Activated T-cell treated with anti-CD3 and anti-CD28 coated beads for 48 hours (primary cell): ENCODE measurements around the gene TICAM1.
A peak's percentile ranks its signal among the peaks of the same experiment; 100 is the strongest.

Experiments used
- DNase-seq: peaks from one replicate; pipeline ENCODE4 v3.0.0-alpha.2; 2020; ENCODE audit warnings: low read depth

The TICAM1 gene

GRCh38 chr19:4768934-4769777, 62.4 kb downstream of the TICAM1 start:
- peak; percentile 72 for DNase-seq
